B cell (primary cell): ENCODE results near the gene CAMK2D. TPM values are rescaled to one million over a fixed set of nuclear protein-coding genes. Genes with fewer than 3 reads are reported as not detected.

Source experiments
- ATAC-seq: fragments of 200-7000 bp; cut with Tn5 transposase; one replicate; pipeline ENCODE4 v1.10.0; 2021; ENCODE audit warnings: low read depth, mild to moderate bottlenecking, moderate number of reproducible peaks, moderate library complexity
- CTCF ChIA-PET: fragments of 350-600 bp; sonication (Branson Sonifier 250); formaldehyde crosslinking; loops from one replicate; lab custom pipeline; 2021; ENCODE audit warnings: antibody characterized with exemption, inconsistent platforms; lab: Charles Lee
- POLR2A ChIA-PET: fragments of 350-600 bp; sonication (Branson Sonifier 250); formaldehyde crosslinking; loops from one replicate; lab custom pipeline; 2021; ENCODE audit warnings: antibody characterized with exemption; lab: Charles Lee
- DNase-seq: peaks from one replicate; pipeline ENCODE4 v3.0.0; 2013
- H2AFZ ChIP-seq: 2 replicates; pipeline ENCODE4 v1.6.1; 2012; ENCODE audit warnings: mild to moderate bottlenecking, low read depth, low read length; ENCODE audit not compliant: insufficient read depth, poor library complexity, severe bottlenecking
- H3K27ac ChIP-seq, 2 donors: 1 replicate in 1 of 2; 2 replicates in 1 of 2; pipeline ENCODE4 v1.5.1; 2012 to 2013; ENCODE audit warnings: low read length in 2 of 2, mild to moderate bottlenecking in 2 of 2, moderate library complexity in 1 of 2
- H3K27me3 ChIP-seq, 4 experiments: fragments of 200-600 bp in 1 of 4; sonication (generic) in 1 of 4; replicated peaks in 1 of 4; 1 replicate in 2 of 4; 2 replicates in 2 of 4; pipeline versions ENCODE4 v1.6.1 to v1.7.0; 2013 to 2016; ENCODE audit warnings: low read length in 3 of 4, mild to moderate bottlenecking in 2 of 4, mixed read lengths in 1 of 4, moderate library complexity in 1 of 4; ENCODE audit not compliant: insufficient read depth in 4 of 4, control insufficient read depth in 3 of 4; ENCODE audit errors: control extremely low read depth in 1 of 4
- H3K36me3 ChIP-seq, 2 experiments: replicated peaks in 1 of 2; 1 replicate in 1 of 2; 2 replicates in 1 of 2; pipeline versions ENCODE4 v1.6.1 to v1.7.1; 2013; ENCODE audit warnings: low read length in 1 of 2; ENCODE audit not compliant: insufficient read depth in 2 of 2, control insufficient read depth in 1 of 2; ENCODE audit errors: control extremely low read depth in 1 of 2, extremely low read depth in 1 of 2
- H3K4me1 ChIP-seq, 2 donors: fragments of 200-600 bp in 1 of 2; sonication (generic) in 1 of 2; 1 replicate in 1 of 2; 2 replicates in 1 of 2; pipeline versions ENCODE4 v1.5.1 to v1.6.1; 2013 to 2017; ENCODE audit warnings: low read length in 2 of 2; ENCODE audit not compliant: control insufficient read depth in 2 of 2, insufficient read depth in 2 of 2
- H3K4me2 ChIP-seq: replicated peaks from 2 replicates; pipeline ENCODE3; 2012; ENCODE audit warnings: mild to moderate bottlenecking, low read depth, low read length; ENCODE audit not compliant: poor library complexity, severe bottlenecking
- H3K4me3 ChIP-seq, 5 experiments: fragments of 200-600 bp in 1 of 5; sonication (generic) in 1 of 5; 1 replicate in 3 of 5; 2 replicates in 2 of 5; pipeline versions ENCODE4 v1.5.1 to v1.7.0; 2011 to 2016; ENCODE audit warnings: low read length in 4 of 5, mild to moderate bottlenecking in 4 of 5, low read depth in 2 of 5, control low read depth in 1 of 5, moderate library complexity in 1 of 5; ENCODE audit not compliant: insufficient read depth in 1 of 5; ENCODE audit errors: control extremely low read depth in 1 of 5, extremely low read depth in 1 of 5
- H3K79me2 ChIP-seq: fragments of 200-600 bp; sonication (generic); one replicate; pipeline ENCODE4 v1.6.0; 2016; ENCODE audit warnings: low read length; ENCODE audit not compliant: control insufficient read depth, insufficient read depth
- H3K9ac ChIP-seq: fragments of 200-600 bp; sonication (generic); 2 replicates; pipeline ENCODE4 v1.6.1; 2017; ENCODE audit warnings: mild to moderate bottlenecking, low read length, moderate library complexity
- H3K9me3 ChIP-seq, 3 donors: one replicate each; pipeline versions ENCODE4 v1.6.1 to v1.7.1; 2013; ENCODE audit warnings: low read length in 2 of 3; ENCODE audit not compliant: control insufficient read depth in 2 of 3, insufficient read depth in 1 of 3; ENCODE audit errors: control extremely low read depth in 1 of 3
- H4K20me1 ChIP-seq: 2 replicates; pipeline ENCODE4 v1.6.0; 2012; ENCODE audit warnings: mild to moderate bottlenecking, low read length; ENCODE audit not compliant: insufficient read depth, control insufficient read depth, poor library complexity, severe bottlenecking
- H3K27ac Mint-ChIP-seq: one replicate; pipeline ENCODE4 v1.8.0; 2021; ENCODE audit warnings: mixed read lengths
- H3K27me3 Mint-ChIP-seq: one replicate; pipeline ENCODE4 v1.8.0; 2021; ENCODE audit warnings: mixed read lengths
- H3K4me1 Mint-ChIP-seq: one replicate; pipeline ENCODE4 v1.8.0; 2021; ENCODE audit warnings: mixed read lengths
- H3K4me3 Mint-ChIP-seq: one replicate; pipeline ENCODE4 v1.8.0; 2021; ENCODE audit warnings: mixed read lengths
- H3K9me3 Mint-ChIP-seq: one replicate; pipeline ENCODE4 v1.8.0; 2022; ENCODE audit warnings: mixed read lengths; ENCODE audit not compliant: insufficient read depth
- EZH2 ChIP-seq: IDR thresholded peaks from 2 replicates; pipeline ENCODE4 v1.6.1; 2012; ENCODE audit warnings: borderline replicate concordance, low read depth, mild to moderate bottlenecking, moderate library complexity, low read length; ENCODE audit not compliant: insufficient read depth, poor library complexity, severe bottlenecking
- WGBS: methylation state at CpG from one replicate; pipeline ENCODE4 v1.1.5; 2013; ENCODE audit warnings: missing lambda C conversion rate; ENCODE audit not compliant: insufficient coverage; 5-methylcytosine and 5-hydroxymethylcytosine counted together
- intact Hi-C: fragments of 100-400 bp; cut with micrococcal nuclease; formaldehyde crosslinking; loops from one replicate; pipeline ENCODE4 v1.10.0; 2022
- polyA plus RNA-seq: library from polyadenylated mRNA; depleted of rRNA; stranded (reverse); fragments of >200 nt; gene quantifications from 2 replicates; pipeline ENCODE4 v1.2.3, GENCODE V29; 2012
- total RNA-seq, 2 donors: library from RNA; stranded (reverse); fragments of 120-200 nt in 1 of 2; gene quantifications; 1 replicate in 1 of 2; 2 replicates in 1 of 2; pipeline versions ENCODE4 v1.2.3 to v1.2.4, GENCODE V29; 2013 to 2022
- TF ChIP-seq, protein P1 (sequence below): fragments of 200-600 bp; IDR thresholded peaks from one replicate; pipeline ENCODE4 v1.8.0; 2022; ENCODE audit warnings: antibody characterized with exemption, mild to moderate bottlenecking

The CAMK2D gene
- total and polyA plus RNA-seq, 2 donors (not counting 1 experiment from before 2014, with no cell fraction given): 26.3 to 57.0 TPM

GRCh38 chr4:113603911-113604310 lies 157.6 kb downstream of the CAMK2D start:
- Mint-ChIP-seq H3K4me1 (peaks cover 56% of the 10 kb centered on the region), H3K27ac (no peak overlapping the region), H3K4me3 (no peak overlapping the region), H3K9me3 (no peaks in the 10 kb centered on the region), H3K27me3 (no peaks in the 10 kb centered on the region)
- Histone ChIP-seq H3K4me1 (peaks cover 28 to 37% of the 10 kb centered on the region in 2 donors), H3K9ac (no peak overlapping the region), H4K20me1 (no peaks in the 10 kb centered on the region), H2AFZ (no peak overlapping the region), H3K27ac (no peak overlapping the region), H3K36me3 (peaks cover 1 to 13% of the 10 kb centered on the region in 2 experiments), H3K79me2 (peaks cover 57% of the 10 kb centered on the region), H3K9me3 (peaks cover 0 to 8% (median 0%) of the 10 kb centered on the region in 3 donors), H3K27me3 (no peaks in the 10 kb centered on the region), H3K4me2 (no peak overlapping the region), H3K4me3 (no peak overlapping the region)
- CTCF ChIA-PET: interaction anchor here (1.4 kb wide), 1 partner anchor 56 kb away, joined by 3 read pairs; no protein-coding TSS in a partner anchor
- intact Hi-C loops: no loop called here
- TF ChIP-seq, protein P1, sequence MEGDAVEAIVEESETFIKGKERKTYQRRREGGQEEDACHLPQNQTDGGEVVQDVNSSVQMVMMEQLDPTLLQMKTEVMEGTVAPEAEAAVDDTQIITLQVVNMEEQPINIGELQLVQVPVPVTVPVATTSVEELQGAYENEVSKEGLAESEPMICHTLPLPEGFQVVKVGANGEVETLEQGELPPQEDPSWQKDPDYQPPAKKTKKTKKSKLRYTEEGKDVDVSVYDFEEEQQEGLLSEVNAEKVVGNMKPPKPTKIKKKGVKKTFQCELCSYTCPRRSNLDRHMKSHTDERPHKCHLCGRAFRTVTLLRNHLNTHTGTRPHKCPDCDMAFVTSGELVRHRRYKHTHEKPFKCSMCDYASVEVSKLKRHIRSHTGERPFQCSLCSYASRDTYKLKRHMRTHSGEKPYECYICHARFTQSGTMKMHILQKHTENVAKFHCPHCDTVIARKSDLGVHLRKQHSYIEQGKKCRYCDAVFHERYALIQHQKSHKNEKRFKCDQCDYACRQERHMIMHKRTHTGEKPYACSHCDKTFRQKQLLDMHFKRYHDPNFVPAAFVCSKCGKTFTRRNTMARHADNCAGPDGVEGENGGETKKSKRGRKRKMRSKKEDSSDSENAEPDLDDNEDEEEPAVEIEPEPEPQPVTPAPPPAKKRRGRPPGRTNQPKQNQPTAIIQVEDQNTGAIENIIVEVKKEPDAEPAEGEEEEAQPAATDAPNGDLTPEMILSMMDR: no peak
- TF ChIP-seq EZH2: no peak
- no CpG with 5 or more reads among the region's 1 CpG for WGBS
- ATAC-seq: no peak
- DNase-seq: no peak
- POLR2A ChIA-PET: no interaction called here

- H3K27ac Mint-ChIP-seq: peak overlapping the region; percentile 68
Observed at GRCh38 chr4:113602646-113603228, 158.8 kb downstream of the CAMK2D start.

More at GRCh38 chr4:113602646-113603228, 158.8 kb downstream of the CAMK2D start:
- ATAC-seq: no peak
- H2AFZ ChIP-seq: no peak overlapping the region
- ChIA-PET CTCF (interaction anchor here (0.8 to 1.2 kb wide), 2 partner anchors 26 to 38 kb away, joined by 3 read pairs; no protein-coding TSS in a partner anchor), POLR2A (interaction anchor here (1.3 kb wide), 1 partner anchor 19 kb away, joined by 6 read pairs; no protein-coding TSS in a partner anchor)
- no peaks in the 10 kb centered on the region for H4K20me1 ChIP-seq
- Mint-ChIP-seq H3K4me1 (peaks cover 55% of the 10 kb centered on the region), H3K27me3 (no peaks in the 10 kb centered on the region), H3K4me3 (no peak overlapping the region), H3K9me3 (no peaks in the 10 kb centered on the region)
- 98% methylated on average over 5 of the region's 8 CpGs for WGBS
- H3K27ac ChIP-seq: peak overlapping the region in 1 of 2 donors; percentile 21
- TF ChIP-seq, protein P1: no peak
- TF ChIP-seq EZH2: no peak
- peaks cover 23 to 34% of the 10 kb centered on the region in 2 donors for H3K4me1 ChIP-seq
- no peak overlapping the region for H3K4me2 ChIP-seq
- no peak for DNase-seq
- H3K36me3 ChIP-seq: peaks cover 1 to 13% of the 10 kb centered on the region in 2 experiments
- H3K27me3 ChIP-seq: no peaks in the 10 kb centered on the region
- H3K9ac ChIP-seq: no peak overlapping the region
- no peak overlapping the region for H3K4me3 ChIP-seq
- intact Hi-C loops: no loop called here
- H3K79me2 ChIP-seq: peaks cover 63% of the 10 kb centered on the region
- H3K9me3 ChIP-seq: peaks cover 0 to 8% (median 0%) of the 10 kb centered on the region in 3 donors
